HG03097 (cell line): ENCODE measurements around the gene HDHD3.
"Not testable (repeated sequence)": the region's sequence is repeated elsewhere in the genome, so short reads cannot be mapped to it uniquely, and the experiment has no call there.

Source experiments
- ATAC-seq: cut with Tn5 transposase; IDR thresholded peaks from one replicate; pipeline ENCODE4 v1.9.1; 2021; ENCODE audit not compliant: unreplicated experiment, low FRiP score

Gene HDHD3, protein sequence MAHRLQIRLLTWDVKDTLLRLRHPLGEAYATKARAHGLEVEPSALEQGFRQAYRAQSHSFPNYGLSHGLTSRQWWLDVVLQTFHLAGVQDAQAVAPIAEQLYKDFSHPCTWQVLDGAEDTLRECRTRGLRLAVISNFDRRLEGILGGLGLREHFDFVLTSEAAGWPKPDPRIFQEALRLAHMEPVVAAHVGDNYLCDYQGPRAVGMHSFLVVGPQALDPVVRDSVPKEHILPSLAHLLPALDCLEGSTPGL

DNA sequence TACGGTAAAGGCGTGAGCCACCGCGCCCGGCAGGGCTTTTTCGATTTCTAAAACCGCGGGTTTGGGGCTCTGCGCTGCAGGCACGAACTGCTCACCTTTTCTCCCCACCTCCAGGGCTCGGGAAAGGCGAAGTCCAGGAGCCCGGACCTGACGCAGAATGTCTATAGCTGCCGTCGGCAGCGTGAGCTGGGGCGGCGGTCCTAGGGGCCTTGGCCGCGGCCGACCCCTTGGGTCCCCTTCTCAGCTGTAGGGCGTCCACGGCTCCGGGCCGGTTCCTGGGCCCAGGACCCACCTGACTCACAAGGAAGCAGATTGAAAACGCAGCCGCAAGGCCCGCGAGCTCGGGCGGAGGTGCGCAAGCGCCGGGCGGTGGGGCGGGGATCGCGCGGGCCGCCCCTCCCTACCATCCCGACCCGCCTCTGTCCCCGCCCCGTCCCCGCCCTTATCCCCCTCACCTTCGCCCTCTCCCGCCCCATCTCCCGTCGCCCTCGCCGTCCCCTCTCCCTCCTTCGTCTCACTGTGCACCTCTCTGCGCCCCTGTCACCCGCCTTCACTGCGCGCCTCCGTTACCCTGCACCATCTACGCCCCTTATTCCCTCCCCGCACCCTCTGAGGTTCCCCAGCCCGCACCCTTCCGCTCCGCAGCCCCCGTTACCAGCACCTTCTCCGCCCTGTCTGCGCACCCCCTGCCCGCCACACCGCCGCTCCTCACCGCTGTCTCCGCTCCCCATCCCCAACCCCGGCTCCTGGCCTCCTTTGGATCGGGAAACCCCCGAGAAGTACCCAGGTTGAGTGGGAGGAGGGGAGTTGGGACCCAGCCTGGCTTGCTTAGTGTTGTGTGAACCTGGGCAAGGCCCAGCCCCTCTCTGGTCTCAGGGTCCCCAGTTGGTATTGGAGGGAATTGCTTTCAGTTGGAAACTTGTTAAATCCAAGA is at the start of gene HDHD3:
Gene HDHD3, minus strand, starts transcription at position 353 of the 934 bp plus-strand sequence. CDS start 2,632 bp downstream, outside the sequence.
- ATAC-seq, result peak; percentile 73

DNA sequence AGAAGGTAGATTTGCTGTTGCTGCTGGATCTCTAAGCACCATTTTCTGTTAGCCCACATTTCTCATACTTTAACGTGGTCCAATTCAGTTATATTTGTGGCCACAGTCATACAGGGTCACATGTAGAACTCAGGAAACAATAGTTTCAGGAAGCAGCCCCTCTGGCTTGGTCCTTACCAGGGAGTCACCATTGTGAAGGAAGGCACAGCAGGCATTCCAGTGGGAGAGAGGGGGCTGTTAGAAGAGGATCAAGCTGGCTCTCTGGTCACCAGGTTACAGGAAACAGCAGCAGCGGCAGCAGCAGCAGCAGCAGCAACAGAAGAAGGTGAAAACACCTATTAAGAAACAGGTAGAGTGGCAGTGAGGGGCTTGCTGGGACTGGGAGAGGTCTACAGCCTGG is 48.3 kb upstream of the HDHD3 start:
- ATAC-seq, result no peak

DNA sequence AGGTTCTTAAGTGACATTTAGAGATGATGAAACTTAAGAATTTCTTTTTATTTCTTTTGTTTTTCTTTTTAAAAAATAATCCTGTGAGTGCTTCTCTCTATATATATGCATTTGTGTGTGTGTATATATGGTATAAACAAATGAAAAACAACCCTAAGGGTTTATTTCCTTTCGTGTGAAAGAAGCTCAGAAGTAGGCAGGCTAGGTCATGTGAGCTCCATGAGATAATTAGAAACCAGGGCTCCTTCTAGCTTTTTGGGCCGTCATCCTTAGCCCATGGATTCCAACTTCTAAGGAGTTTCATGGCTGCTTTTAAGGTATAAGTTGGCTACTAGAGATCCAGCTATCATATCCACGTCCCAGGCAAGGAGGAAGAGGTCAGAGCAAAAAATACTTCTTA is 44.9 kb upstream of the HDHD3 start:
- no peak for ATAC-seq

DNA sequence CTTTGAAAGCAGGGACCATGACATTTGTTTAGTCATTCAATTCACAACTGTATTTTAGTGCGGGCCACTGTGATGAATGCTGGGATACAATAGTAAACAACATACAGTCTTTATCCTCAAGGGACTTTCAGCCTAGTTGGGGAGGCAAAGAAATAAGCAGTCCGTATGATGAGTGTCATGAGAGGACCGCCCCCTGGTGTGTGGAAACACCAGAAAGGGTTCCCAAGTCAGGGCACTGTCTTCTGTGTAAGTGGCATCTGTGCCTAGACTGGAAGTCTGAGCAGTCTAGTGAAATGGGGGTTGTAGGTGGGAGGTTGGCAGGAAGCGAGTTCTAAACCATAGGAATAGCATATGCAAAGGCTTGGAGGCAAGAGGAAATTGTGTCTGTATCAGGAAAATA is 40.6 kb upstream of the HDHD3 start:
- no peak for ATAC-seq

DNA sequence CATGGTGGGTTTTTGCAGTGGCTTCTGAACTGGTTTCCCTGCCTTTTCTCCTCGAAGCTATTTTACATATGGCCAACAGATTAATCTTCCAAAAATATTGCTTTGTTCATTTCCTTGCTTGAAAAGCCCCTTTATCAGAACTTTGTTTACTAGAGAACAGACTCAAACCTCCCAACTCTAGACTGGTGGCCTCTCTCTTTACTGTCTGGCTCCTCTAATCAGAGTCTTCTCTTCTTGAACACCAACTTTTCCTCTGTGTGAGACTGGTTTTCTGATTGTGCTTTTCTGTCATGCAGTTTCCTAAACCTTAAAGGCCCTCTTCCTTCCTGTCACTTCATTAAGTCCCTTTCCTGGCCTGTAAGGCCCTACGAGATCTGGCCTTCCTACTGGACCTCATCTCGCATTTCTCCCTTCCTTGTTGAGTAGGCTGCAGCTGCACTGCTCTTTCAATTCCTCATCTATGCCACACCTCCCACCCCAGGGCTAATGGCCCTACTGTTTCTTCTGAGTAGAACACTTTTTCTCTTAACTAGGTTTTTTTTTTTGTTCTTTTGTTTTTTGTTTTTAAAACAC is 39.4 kb upstream of the HDHD3 start:
- peak; percentile 54 for ATAC-seq

DNA sequence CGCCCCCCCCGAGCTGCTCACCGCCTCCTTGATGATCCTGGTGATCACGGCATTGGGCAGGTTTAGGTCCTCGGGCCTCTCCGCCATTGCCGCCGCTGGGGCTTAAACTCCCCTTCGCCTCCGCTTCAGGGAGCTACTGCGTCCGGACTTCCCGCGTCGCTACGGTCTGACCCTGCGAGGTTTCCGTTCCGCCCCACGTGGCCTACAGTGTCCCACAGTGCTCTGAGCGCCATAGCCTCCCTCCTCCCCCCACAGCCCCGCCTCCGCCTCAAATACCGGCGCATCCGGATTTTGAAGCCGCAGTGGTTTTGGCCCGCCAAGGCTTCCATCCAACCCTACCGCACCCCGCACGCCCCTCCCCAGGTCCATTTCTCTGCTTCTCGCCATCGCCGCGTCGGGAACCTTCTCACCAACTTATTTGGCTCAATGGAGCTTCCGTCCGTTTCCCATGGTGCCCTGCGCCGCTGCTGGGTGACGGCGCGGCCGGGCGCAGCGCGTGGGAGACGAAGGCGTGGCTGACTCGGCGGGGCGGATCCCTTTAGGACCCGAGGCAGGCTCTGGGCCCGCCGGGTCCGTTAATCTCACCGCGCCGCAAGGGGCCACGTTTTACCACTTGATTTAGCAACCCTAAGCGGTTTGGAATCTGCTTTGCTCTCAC is 33.5 kb upstream of the HDHD3 start, which contains the start of the genes C9orf43 and POLE3:
Gene C9orf43, plus strand, starts transcription at position 541 of the 658 bp plus-strand sequence. CDS start 2,747 bp downstream, outside the sequence.
Gene POLE3, minus strand, starts transcription at position 469 of the 658 bp plus-strand sequence. Its CDS starts 382 bp downstream, at position 87.
- ATAC-seq, result peak; percentile 91

DNA sequence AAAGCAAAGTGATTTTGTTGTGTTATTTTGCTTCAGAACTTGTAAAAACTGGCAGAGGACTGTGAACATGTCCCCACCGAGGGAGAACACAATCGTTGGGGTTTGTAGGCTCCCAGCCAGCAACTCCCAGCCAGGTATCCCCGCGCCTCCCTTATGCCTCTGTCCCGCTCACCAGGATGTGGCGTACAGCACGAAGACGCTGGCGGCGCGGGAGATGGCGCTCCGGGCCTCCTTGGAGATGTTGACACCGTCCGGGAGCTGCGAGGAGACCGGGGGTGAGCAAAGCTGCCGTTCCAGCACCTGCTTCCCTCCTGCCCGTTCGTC is 33.1 kb upstream of the HDHD3 start:
- ATAC-seq, result peak; percentile 4

DNA sequence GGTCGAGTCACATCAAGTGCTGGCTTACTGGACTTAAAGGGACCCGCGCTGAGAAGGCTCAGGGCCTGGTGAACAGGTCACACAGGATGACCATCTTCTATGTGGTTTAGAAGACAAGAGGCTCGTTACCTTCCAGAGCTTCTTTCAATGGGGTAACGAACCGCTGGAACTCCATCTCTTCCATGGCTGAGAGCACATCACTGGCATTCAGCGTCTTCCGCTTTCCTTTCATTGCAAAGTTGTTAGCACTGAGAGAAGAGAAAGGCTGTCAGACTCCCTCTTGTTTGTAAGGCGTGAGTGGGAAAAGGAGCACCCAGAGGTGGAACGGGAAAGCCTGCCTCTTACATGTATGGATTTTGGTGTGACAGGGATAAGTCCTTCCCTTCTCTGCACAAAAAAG is 32.7 kb upstream of the HDHD3 start:
- no peak for ATAC-seq

DNA sequence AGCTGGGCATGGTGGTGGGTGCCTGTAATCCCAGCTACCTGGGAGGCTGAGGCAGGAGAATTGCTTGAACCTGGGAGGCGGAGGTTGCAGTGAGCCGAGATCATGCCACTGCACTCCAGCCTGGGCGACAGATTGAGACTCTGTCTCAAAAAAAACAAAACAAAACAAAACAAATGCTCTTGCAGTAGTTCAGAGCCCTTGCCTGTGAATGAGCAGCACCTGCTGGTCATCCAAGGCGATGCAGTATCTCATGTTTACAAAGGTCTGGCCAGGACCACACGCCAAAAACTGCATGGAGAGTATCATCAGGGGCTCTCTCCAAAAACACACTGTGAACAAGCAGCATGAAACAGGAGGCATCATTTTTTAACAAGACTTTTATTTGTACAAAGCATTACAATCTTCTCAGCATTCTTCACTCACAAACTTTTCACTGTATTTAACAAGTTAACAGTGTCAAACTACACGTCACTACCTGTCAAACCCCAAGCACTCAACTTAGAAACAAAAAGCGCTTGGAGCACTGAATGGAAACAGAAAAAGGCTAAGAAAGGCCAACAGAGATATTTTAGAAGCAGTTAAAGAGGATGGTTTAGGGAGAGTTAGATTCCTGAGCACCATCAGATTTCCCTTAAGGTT is 30.2 kb upstream of the HDHD3 start:
- peak; percentile 30 for ATAC-seq

DNA sequence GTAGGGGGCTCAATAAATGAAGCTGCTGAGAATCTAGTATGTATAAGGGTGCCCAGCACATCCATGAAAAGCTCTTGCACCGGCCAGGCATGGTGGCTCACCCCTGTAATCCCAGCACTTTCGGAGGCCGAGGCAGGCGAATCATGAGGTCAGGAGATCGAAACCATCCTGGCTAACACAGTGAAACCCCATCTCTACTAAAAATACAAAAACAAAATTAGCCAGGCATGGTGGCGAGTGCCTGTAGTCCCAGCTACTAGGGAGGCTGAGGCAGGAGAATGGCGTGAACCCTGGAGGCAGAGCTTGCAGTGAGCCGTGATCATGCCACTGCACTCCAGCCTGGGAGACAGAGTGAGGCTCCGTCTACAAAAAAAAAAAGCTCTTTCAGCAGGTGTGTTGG is 29.6 kb upstream of the HDHD3 start:
- ATAC-seq, result not testable (repeated sequence)

DNA sequence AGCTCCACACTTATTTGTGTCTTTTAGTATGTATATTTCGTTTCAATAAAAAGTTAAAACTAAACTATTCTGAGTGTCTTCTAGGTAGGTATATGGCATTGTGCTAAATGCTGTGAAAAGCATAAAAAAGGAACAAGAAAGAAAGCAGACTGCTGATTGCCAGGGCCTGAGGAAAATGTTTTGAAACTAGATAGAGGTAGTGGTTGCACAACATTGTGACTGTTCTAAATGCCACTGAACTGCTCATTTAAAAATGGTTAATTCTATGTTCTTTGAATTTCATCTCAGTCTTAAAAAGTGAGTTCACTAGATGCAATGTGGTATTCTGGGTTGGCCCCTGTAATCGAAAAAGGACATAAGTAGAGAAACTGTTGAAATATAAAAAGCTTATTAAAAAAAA is 26.9 kb upstream of the HDHD3 start:
- no peak for ATAC-seq

DNA sequence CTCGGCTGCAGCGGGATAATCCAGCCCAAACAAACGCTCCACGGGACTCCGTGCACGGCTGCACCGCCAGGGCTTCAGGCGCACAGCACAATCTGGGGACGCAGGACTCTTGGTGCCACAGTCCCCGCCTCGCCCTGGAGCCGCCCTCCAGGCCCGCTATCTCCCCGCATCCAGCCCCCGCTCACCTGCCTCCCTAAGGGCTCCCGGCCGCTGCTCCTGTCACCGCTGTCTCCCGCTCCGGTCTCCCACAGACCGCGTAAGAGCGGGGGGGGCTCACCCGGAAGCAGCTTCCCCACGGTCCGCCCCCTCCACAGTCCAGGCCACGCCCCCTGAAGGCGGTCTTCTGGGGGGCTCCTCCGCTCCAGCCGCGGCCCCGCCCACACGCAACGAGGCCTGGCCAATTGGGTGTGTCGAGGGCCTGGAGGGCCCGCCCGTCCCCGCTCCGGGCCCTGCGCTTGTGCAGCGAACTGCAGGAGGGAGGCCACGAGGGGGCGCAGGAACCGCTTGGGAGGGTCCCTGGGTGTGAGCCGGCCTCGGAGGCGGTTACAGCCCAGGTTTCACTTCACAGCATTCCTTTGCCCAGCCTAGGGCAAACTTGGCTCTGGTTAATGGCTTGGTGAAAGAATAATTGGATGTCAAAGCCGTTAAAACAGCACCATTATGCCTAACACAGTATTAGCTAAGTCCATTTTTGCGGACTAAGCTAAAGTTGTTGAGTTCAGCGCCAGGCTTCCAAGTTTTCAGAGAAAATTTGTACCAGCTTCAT is 24.4 kb upstream of the HDHD3 start, which contains the start of gene ALAD:
Gene ALAD, minus strand, starts transcription at position 258 of the 766 bp plus-strand sequence. CDS start 7,725 bp downstream, outside the sequence.
- peak; percentile 97 for ATAC-seq

DNA sequence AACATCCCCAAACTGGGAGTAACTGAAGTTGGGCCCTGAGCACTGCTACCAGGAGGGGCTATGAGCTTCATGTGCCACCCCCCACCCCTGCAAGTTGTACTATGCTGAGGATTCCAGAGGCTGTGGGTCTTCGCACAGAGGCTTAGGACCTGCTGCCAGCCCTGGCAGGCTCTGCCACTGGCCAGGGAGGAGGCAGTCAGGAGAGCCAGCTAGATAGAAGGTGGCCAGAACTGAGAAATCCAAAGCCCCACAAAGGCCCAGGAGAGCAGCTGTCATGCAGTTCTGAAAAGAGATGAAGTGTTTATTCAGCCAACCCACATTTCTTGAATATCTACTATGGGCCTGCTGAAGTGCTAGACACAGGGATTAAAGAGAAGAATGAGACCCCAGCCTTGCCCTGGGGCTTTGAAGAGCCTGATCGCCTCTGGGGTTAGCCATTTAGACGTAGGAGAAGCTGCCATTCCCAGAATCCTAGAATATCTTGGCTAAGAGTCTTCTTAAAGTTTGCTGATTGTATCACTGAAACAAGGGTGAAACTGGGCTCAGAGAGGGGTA is 22.9 kb upstream of the HDHD3 start:
- no peak for ATAC-seq

DNA sequence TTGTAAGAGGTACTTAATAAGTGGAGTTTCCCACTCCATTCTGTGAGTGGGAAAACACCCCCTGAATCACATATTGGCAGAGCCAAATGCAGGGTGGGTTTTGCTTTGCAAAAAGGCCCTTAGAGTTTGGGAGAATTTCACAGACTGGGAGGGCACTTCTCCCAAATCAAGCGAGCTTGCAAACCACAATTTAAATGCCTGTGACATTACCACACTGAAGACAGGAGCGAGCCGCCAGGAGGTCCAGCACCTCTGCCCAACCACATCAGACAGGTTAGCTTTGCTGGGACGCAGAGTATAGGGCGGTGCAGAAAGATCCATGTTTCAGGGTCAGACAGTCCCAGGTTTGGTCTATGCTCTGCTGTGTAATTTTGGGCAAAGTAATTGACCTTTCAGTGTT is 22.0 kb upstream of the HDHD3 start:
- no peak for ATAC-seq

DNA sequence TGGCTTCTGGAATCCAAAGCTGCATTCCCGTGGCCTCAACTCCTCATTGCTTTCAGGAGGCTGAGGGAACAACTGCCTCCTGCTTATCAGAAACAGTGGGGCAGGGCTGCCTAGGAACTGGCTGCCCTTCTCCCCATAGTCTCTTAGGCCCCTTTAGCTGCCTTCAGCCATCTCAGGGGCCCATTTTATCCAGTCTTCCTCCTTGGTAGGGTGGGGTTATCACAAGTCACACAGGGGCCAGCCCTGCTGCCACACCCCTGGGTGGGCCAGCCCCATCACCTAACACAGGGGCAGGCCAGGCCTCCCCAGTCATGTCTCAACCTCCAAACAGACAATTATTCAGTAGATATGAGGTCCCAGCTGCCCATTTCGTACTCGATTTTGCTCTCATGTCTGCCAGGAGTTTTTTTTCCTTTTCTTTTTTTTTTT is 20.4 kb upstream of the HDHD3 start:
- ATAC-seq, result no peak

DNA sequence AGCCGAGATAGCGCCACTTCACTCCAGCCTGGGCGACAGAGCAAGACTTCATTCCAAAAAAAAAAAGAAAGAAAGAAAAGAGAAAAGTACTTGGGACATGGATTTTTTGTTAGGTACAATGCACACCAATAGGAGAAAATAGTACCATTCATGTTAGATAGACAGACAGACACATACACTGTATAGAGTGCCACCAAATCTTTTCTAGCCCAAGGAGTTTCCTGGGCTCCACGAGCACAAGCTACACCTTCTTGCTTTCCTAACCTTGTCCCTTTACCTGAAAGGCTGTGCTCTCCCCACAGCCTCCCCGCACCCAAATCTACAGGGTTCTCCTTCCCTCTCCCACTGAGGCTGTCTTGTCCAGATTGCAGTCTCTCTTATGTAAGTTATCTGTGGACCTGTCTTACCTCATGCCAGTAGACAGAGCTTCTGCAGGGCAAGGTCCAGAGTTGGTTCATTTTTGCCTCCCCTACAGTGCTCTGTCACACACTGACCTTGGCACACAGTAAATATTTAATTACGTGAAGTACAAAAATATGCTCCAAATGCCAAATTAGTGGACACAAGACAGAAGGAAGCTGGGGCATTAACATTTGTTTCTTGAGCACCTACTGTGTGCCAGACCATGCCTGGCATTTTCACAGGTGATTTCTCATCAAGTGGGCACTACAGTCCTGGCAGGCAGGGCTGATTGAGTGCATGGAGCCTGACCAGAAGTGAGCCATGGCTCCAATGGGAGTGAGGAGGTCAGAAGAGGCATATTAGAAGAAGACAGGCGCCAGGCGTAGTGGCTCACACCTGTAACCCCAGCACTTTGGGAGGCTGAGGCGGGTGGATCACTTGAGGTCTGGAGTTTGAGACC is 18.4 kb upstream of the HDHD3 start:
- no peak for ATAC-seq

DNA sequence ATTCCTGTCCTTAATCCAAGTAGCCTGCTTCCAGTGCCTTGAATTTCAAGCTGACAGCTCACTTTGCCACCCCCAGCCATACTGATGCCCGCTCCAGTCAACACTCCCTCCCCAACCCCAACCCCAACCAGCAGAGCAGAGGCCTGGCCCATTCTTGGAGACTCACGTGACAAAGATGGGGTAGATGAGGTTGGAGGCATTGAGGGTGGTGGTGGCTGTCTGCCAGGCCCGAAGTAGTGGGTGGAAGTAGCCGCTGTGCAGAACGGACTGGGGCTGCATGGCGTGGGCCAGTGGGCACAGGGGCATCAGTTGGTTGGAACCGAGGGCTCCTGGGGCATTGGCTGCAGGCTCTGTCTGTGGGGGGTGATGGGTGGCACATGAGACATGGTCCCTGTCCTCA is 16.5 kb upstream of the HDHD3 start:
- no peak for ATAC-seq

DNA sequence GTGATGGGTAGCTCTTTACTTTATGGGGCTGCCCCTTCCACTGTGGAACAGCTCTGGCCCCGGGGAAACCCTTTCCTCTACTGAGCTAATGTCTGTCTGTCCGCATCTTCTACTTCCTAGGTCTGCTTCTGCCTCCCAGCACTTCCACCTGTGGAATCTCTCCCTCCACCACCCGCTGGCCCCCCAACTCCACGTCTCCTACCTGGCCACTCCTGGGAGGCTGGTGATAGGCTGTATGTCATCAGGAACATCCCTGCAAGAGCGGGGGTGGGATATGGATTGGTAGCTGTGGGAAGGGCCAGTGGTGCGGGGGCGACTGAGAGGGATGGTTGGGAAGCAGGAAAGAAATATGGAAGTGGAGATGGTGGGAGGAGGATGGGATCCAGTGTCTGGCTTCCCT is 15.1 kb upstream of the HDHD3 start:
- no peak for ATAC-seq
